T follicular helper cell (primary cell): ENCODE measurements around the gene NR2E3.
"Not testable (repeated sequence)": the region's sequence is repeated elsewhere in the genome, so short reads cannot be mapped to it uniquely, and the experiment has no call there.

ENCODE experiments used
- DNase-seq: peaks from one replicate; pipeline ENCODE4 v3.0.0-alpha.2; 2020; ENCODE audit warnings: low read depth

The NR2E3 gene

GRCh38 chr15:71815301-71815700 lies 4.9 kb downstream of the NR2E3 start:
- DNase-seq: no peak

GRCh38 chr15:71817351-71817750 lies 7.0 kb downstream of the NR2E3 start:
- no peak for DNase-seq

GRCh38 chr15:71820127-71820526 lies 9.8 kb downstream of the NR2E3 start:
- no peak for DNase-seq

- no peak for DNase-seq
Observed at GRCh38 chr15:71821547-71822129, 11.3 kb downstream of the NR2E3 start.

GRCh38 chr15:71822890-71823630 lies 12.7 kb downstream of the NR2E3 start:
- no peak for DNase-seq

- DNase-seq: no peak
Observed at GRCh38 chr15:71823801-71824200, 13.4 kb downstream of the NR2E3 start.

GRCh38 chr15:71825021-71825730 lies 14.8 kb downstream of the NR2E3 start:
- DNase-seq: no peak

- DNase-seq: no peak
Observed at GRCh38 chr15:71826196-71826595, 15.8 kb downstream of the NR2E3 start.

- DNase-seq: no peak
Observed at GRCh38 chr15:71830981-71831380, 20.6 kb downstream of the NR2E3 start.

GRCh38 chr15:71841563-71841962 lies 31.2 kb downstream of the NR2E3 start:
- DNase-seq: no peak

- no peak for DNase-seq
Observed at GRCh38 chr15:71844916-71845315, 34.6 kb downstream of the NR2E3 start.

- no peak for DNase-seq
Observed at GRCh38 chr15:71853543-71853942, 43.2 kb downstream of the NR2E3 start.

- DNase-seq: not testable (repeated sequence)
Observed at GRCh38 chr15:71858232-71858631, 47.9 kb downstream of the NR2E3 start.
